Naive thymus-derived CD4-positive, alpha-beta T cell (primary cell): ENCODE data around the gene MYEOV. TPM values are rescaled to one million over a fixed set of nuclear protein-coding genes. Genes with fewer than 3 reads are reported as not detected.

ENCODE experiments used
- ATAC-seq: fragments of 150-1000 bp; cut with Tn5 transposase; 2 replicates; pipeline ENCODE4 v1.10.0; 2021; ENCODE audit warnings: mild to moderate bottlenecking, moderate library complexity
- CTCF ChIA-PET: fragments of 350-600 bp; sonication (Branson Sonifier 250); formaldehyde crosslinking; loops from one replicate; lab custom pipeline; 2021; ENCODE audit warnings: antibody characterized with exemption; lab: Charles Lee
- POLR2A ChIA-PET: fragments of 350-600 bp; sonication (Branson Sonifier 250); formaldehyde crosslinking; loops from one replicate; lab custom pipeline; 2021; ENCODE audit warnings: antibody characterized with exemption, inconsistent platforms; lab: Charles Lee
- DNase-seq, 9 donors: peaks; one replicate each; pipeline versions ENCODE4 v3.0.0 to v3.0.0-alpha.2; 2020 to 2022; ENCODE audit warnings: mixed read lengths in 1 of 9
- H3K27ac ChIP-seq: one replicate; pipeline ENCODE4 v1.7.0; 2013; ENCODE audit warnings: mild to moderate bottlenecking, low read depth, low read length, moderate library complexity
- H3K27me3 ChIP-seq, 2 donors: one replicate each; pipeline ENCODE4 v1.7.0; 2013; ENCODE audit warnings: low read length in 2 of 2, mild to moderate bottlenecking in 2 of 2, moderate library complexity in 2 of 2; ENCODE audit not compliant: control insufficient read depth in 2 of 2, insufficient read depth in 2 of 2
- H3K36me3 ChIP-seq, 3 experiments: 1 replicate in 2 of 3; 2 replicates in 1 of 3; pipeline ENCODE4 v1.7.0; 2013; ENCODE audit warnings: low read length in 3 of 3, mild to moderate bottlenecking in 3 of 3, moderate library complexity in 1 of 3; ENCODE audit not compliant: insufficient read depth in 3 of 3, control insufficient read depth in 2 of 3
- H3K4me1 ChIP-seq, 2 donors: one replicate each; pipeline ENCODE4 v1.7.0; 2013; ENCODE audit warnings: low read length in 2 of 2, mild to moderate bottlenecking in 2 of 2, moderate library complexity in 1 of 2; ENCODE audit not compliant: control insufficient read depth in 2 of 2, insufficient read depth in 2 of 2
- H3K4me3 ChIP-seq: 2 replicates; pipeline ENCODE4 v1.7.0; 2013; ENCODE audit warnings: mild to moderate bottlenecking, low read length
- H3K9me3 ChIP-seq, 3 experiments: 1 replicate in 2 of 3; 2 replicates in 1 of 3; pipeline ENCODE4 v1.7.0; 2013; ENCODE audit warnings: low read length in 3 of 3; ENCODE audit not compliant: control insufficient read depth in 2 of 3
- H3K27ac Mint-ChIP-seq, 9 donors: one replicate each; pipeline ENCODE4 v1.8.0; 2020 to 2022; ENCODE audit warnings: mixed read lengths in 9 of 9, mild to moderate bottlenecking in 8 of 9, moderate library complexity in 5 of 9, inconsistent platforms in 2 of 9
- H3K27me3 Mint-ChIP-seq, 5 donors: one replicate each; pipeline ENCODE4 v1.8.0; 2021 to 2022; ENCODE audit warnings: mixed read lengths in 5 of 5, mild to moderate bottlenecking in 1 of 5
- H3K36me3 Mint-ChIP-seq, 5 donors: one replicate each; pipeline ENCODE4 v1.8.0; 2020 to 2022; ENCODE audit warnings: mixed read lengths in 5 of 5, mild to moderate bottlenecking in 3 of 5, inconsistent platforms in 1 of 5
- H3K4me1 Mint-ChIP-seq, 7 donors: one replicate each; pipeline ENCODE4 v1.8.0; 2020 to 2022; ENCODE audit warnings: mixed read lengths in 7 of 7, mild to moderate bottlenecking in 3 of 7, inconsistent platforms in 1 of 7
- H3K4me3 Mint-ChIP-seq, 10 donors: one replicate each; pipeline ENCODE4 v1.8.0; 2020 to 2022; ENCODE audit warnings: mild to moderate bottlenecking in 10 of 10, mixed read lengths in 10 of 10, moderate library complexity in 6 of 10, inconsistent platforms in 2 of 10
- H3K9me3 Mint-ChIP-seq, 11 donors: one replicate each; pipeline ENCODE4 v1.8.0; 2020 to 2022; ENCODE audit warnings: mixed read lengths in 11 of 11, mild to moderate bottlenecking in 4 of 11, inconsistent platforms in 1 of 11, moderate library complexity in 1 of 11
- intact Hi-C, 2 donors: fragments of 100-400 bp; cut with micrococcal nuclease; formaldehyde crosslinking; loops; one replicate each; pipeline ENCODE4 v1.15.1; 2023
- polyA plus RNA-seq, 2 donors: library from polyadenylated mRNA; unstranded; fragments of 300-500 nt; fragmentation: Illumina TruSeq; gene quantifications; one replicate each; pipeline ENCODE4 v1.2.3, GENCODE V29; 2021
- total RNA-seq, 6 experiments: library from RNA in 5 of 6; stranded (reverse) in 5 of 6; gene quantifications; 1 replicate in 5 of 6; 2 replicates in 1 of 6; pipeline ENCODE4 v1.2.3 and lab custom pipeline; 2021 to 2026

MYEOV gene
- total and polyA plus RNA-seq, 7 experiments from 2014 or later = 0.20 to 0.32 TPM; not detected in 5

GRCh38 chr11:69344570-69345145 is 50.7 kb downstream of the MYEOV start:
- Histone ChIP-seq H3K36me3 (no peaks in the 10 kb centered on the region), H3K9me3 (peaks cover 0 to 20% (median 0%) of the 10 kb centered on the region in 3 experiments), H3K4me1 (no peaks in the 10 kb centered on the region), H3K27me3 (no peaks in the 10 kb centered on the region), H3K27ac (no peak overlapping the region), H3K4me3 (no peak overlapping the region)
- Mint-ChIP-seq H3K4me3 (no peak overlapping the region), H3K9me3 (peaks cover 3 to 25% (median 6%) of the 10 kb centered on the region in 11 donors), H3K27ac (no peak overlapping the region), H3K27me3 (peaks cover 0 to 3% (median 2%) of the 10 kb centered on the region in 5 donors), H3K4me1 (peaks cover 0 to 8% (median 3%) of the 10 kb centered on the region in 7 donors), H3K36me3 (peaks cover 0 to 8% (median 2%) of the 10 kb centered on the region in 5 donors)
- ChIA-PET POLR2A (no interaction called here), CTCF (no interaction called here)
- intact Hi-C loops = no loop called here
- DNase-seq (peak in 1 of 9 donors; percentile 12), ATAC-seq (no peak)

Other genes starting within 250 kb of the MYEOV start
- 10 to 100 TPM; 11.9 to 29.4 (median 21.3) TPM for gene TPCN2, start 245.2 kb upstream of the MYEOV start, total RNA-seq
- gene TPCN2, start 245.2 kb upstream of the MYEOV start, polyA plus RNA-seq = 1 to 10 TPM; 3.3 to 5.4 TPM
- under 1 TPM; 0.13 to 0.73 (median 0.70) TPM for gene SMIM38, start 138.2 kb upstream of the MYEOV start, total RNA-seq
- not detected for gene SMIM38, start 138.2 kb upstream of the MYEOV start, polyA plus RNA-seq
- not detected for gene LINC01488, start 187.5 kb downstream of the MYEOV start, total RNA-seq
- not detected for gene LINC01488, start 187.5 kb downstream of the MYEOV start, polyA plus RNA-seq